Activated T-helper 1 cell treated with Interleukin-2 at 50 U/mL for 16 hours (primary cell): Measurements from ENCODE around the gene OAF.
"Not testable (repeated sequence)": the region's sequence is repeated elsewhere in the genome, so short reads cannot be mapped to it uniquely, and the experiment has no call there.

ENCODE experiments used
- DNase-seq: peaks from one replicate; pipeline ENCODE4 v3.0.0-alpha.2; 2020; ENCODE audit warnings: low read depth

Gene OAF

GRCh38 chr11:120210626-120211521, at the start of gene OAF:
Gene OAF, plus strand, starts transcription at chr11:120211032. Its CDS starts 248 bp downstream, at chr11:120211280.
- DNase-seq: peak; percentile 42

DNA sequence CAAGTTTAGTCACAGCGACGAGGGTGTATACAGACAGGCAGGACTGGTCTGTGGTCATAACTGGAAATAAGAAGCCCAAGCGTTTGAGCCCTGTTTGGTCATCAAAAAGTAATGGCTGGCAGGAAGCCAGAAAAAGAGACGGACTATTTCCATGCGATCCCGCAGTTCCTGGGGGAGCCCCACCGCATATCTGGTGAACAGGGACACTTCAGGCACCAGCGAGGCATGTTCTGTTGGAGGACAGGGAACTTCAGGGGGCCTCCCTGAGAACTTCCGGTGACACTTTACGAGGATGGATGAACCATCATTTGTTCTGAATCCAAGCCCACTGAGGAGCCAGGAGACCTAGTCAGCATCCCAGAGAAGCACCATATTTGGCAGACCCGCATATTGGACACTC, 43.2 kb upstream of the OAF start:
- DNase-seq: no peak

DNA sequence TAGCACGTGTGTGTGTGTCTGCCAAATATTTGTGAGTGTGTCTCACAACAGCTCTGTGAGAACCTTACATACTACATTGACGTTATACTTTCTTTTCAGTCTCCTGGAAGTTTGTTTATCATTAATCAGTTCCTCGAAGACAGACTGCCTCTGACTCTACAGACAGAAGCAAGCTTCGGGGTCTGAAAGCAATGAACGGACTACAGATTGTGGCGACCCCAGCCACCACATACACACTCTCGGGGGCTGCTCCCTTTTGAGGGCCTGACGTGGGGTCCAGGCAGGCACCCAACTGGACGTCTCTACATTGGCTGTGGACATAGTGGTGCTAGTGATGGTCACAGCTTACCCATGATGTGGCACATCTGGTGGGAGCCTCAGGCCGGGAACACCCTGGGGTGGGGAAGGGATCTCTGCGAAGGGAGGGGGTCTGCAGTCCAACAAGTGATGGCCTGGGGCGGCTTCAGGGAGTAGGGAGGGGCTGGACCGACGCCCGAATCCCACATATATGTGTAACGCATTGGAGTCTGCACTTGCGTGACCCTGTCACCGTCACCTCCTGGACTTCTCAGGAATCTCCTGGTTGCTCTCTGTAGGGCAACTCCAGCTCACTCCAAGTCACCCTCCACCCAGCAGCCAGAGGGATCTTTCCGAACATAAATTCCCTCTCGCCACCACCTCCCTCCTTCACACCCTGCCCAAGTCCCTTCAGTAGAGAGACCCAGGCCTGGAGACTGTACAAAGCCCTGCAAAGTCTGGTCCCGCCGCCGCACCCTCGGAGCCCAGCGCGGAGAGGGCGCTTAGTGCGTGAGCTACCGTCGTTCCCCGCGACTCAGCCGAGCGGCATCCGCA, 42.5 kb upstream of the OAF start:
- no peak for DNase-seq

DNA sequence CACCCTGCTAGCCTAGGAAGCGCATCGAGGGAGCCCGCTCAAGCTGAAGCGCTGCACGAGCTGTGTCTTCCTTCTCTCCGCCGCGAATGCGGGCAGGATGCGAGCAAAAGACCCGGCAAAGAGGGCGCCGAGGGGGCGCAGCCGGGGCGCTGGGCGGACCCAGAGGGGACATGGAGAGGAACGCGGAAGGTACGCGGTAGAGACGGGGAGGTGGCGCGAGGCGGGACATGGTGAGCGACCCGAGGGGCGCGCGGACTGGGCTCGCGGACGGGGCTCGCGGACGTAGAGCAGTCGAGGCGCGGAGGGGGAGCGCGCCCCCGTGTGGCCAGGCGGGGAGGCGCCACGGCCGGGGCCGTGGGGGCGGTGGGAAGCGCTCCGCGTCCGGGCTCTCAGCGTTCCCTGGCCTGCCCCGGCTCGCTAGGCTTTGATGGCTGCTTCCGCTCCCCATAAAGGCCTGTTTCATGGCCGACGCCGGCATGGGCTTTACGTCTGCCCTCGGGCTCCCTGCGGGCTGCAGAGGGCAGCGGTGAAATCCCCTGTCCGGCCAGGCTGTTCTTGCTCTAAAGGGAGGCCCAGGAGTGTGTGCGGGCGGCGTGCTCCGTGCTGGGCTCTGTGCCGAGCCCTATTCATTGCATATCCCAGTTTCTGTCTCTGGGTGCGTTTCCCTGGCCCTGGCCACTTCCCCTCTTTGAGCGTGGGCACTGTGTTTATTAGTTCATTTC, 41.7 kb upstream of the OAF start:
- peak; percentile 33 for DNase-seq

DNA sequence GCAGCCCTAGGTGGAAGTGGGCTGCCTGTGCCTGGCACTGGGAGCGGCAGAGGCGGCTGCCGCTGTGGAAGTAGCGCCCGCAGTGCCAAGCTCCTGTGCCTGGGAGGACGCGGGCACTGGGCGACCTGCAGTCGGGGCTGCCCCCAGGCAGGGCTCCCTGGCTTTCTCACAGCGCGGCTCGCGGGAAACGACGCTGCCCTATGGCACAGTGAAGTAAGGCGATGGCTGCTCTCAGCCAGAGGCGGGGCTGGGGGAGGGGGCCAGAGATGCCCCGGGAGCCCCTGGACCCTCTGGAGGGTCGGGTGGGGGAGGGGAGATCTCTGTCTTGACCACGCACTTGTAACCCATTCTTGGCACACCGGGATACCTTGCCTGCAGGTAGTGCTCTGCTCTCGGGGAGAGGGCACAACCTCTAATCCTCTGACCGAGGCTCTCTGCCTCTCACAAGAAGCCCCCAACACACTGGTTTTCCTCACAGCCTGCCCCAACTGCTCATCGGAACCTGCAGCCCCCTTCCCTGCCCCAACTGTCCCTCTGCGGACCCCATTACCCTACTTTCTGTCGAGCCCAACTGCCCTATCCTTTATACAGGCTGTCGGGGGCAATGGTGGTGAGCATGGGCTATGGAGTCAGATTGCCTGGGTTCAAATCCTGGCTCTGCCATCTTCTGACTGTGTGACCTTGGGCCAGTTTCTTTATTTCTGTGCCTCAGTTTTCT, 40.7 kb upstream of the OAF start:
- DNase-seq: no peak

GRCh38 chr11:120170741-120171261, 40.0 kb upstream of the OAF start:
- no peak for DNase-seq

GRCh38 chr11:120172054-120172911, 38.5 kb upstream of the OAF start:
- no peak for DNase-seq

GRCh38 chr11:120173019-120173705, 37.7 kb upstream of the OAF start:
- no peak for DNase-seq

DNA sequence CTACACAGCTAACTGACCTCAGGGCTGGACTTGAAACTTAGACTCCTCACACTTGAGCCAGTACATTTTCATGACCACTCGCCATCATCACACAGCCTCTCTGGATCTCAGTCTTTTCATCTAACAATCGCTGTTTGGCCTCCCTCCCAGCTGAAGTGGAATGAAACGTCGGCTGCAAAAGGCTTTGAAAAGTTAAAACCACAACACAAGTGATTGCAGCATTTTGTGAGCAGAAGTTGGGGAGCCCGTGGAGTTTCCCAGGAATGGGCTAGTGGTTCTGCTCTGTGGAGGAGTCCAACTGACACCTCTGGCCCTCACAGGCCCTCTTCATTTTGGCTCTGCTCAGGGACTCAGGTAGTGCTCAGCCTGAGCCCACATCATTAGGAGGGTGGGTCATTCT, 37.0 kb upstream of the OAF start:
- DNase-seq: no peak

GRCh38 chr11:120174866-120175265, 36.0 kb upstream of the OAF start:
- no peak for DNase-seq

- DNase-seq: no peak
Observed at GRCh38 chr11:120178561-120179056, 32.2 kb upstream of the OAF start.

GRCh38 chr11:120179057-120179672, 31.7 kb upstream of the OAF start:
- no peak for DNase-seq

GRCh38 chr11:120180063-120180462, 30.8 kb upstream of the OAF start:
- not testable (repeated sequence) for DNase-seq

GRCh38 chr11:120180551-120181232, 30.1 kb upstream of the OAF start:
- DNase-seq: no peak

- DNase-seq: no peak
Observed at GRCh38 chr11:120181376-120181975, 29.4 kb upstream of the OAF start.

GRCh38 chr11:120182372-120182771, 28.5 kb upstream of the OAF start:
- no peak for DNase-seq

GRCh38 chr11:120182790-120183491, 27.9 kb upstream of the OAF start:
- no peak for DNase-seq
